GM21381 (cell line): Measurements from ENCODE around the gene AUNIP.
"Not testable (repeated sequence)": the region's sequence is repeated elsewhere in the genome, so short reads cannot be mapped to it uniquely, and the experiment has no call there.

ENCODE experiments used
- ATAC-seq: cut with Tn5 transposase; IDR thresholded peaks from one replicate; pipeline ENCODE4 v1.9.1; 2021; ENCODE audit warnings: mild to moderate bottlenecking, moderate library complexity; ENCODE audit not compliant: unreplicated experiment

Gene AUNIP

GRCh38 chr1:25867210-25867991 lies 8.1 kb upstream of the AUNIP start:
- no peak for ATAC-seq

- ATAC-seq = no peak
Observed at GRCh38 chr1:25866288-25866687, 7.0 kb upstream of the AUNIP start.

- no peak for ATAC-seq
Observed at GRCh38 chr1:25864434-25864833, 5.2 kb upstream of the AUNIP start.

GRCh38 chr1:25863486-25864262 lies 4.4 kb upstream of the AUNIP start:
- ATAC-seq = no peak

- ATAC-seq = no peak
Observed at GRCh38 chr1:25862785-25863485, 3.7 kb upstream of the AUNIP start.

GRCh38 chr1:25861316-25862286 lies 2.3 kb upstream of the AUNIP start:
- ATAC-seq = no peak

GRCh38 chr1:25858494-25858893 lies 763 bp downstream of the AUNIP start:
- no peak for ATAC-seq

- ATAC-seq = no peak
Observed at GRCh38 chr1:25856856-25857255, 2.4 kb downstream of the AUNIP start.

- ATAC-seq = no peak
Observed at GRCh38 chr1:25854554-25854953, 4.7 kb downstream of the AUNIP start.

GRCh38 chr1:25848531-25848930 lies 10.7 kb downstream of the AUNIP start:
- ATAC-seq = no peak

GRCh38 chr1:25847929-25848328 lies 11.3 kb downstream of the AUNIP start:
- no peak for ATAC-seq

GRCh38 chr1:25845664-25846063 lies 13.6 kb downstream of the AUNIP start:
- ATAC-seq = no peak

- ATAC-seq = no peak
Observed at GRCh38 chr1:25844536-25845337, 14.5 kb downstream of the AUNIP start.

- ATAC-seq = no peak
Observed at GRCh38 chr1:25843483-25843882, 15.8 kb downstream of the AUNIP start.

GRCh38 chr1:25839808-25840207 lies 19.4 kb downstream of the AUNIP start:
- ATAC-seq = not testable (repeated sequence)

- no peak for ATAC-seq
Observed at GRCh38 chr1:25837262-25837875, 21.9 kb downstream of the AUNIP start.

GRCh38 chr1:25836695-25837094 lies 22.6 kb downstream of the AUNIP start:
- no peak for ATAC-seq

- ATAC-seq = no peak
Observed at GRCh38 chr1:25834894-25835293, 24.4 kb downstream of the AUNIP start.

- no peak for ATAC-seq
Observed at GRCh38 chr1:25833158-25833557, 26.1 kb downstream of the AUNIP start.
